ENCODE results near the gene PKLR.
"Not testable (repeated sequence)": the region's sequence is repeated elsewhere in the genome, so short reads cannot be mapped to it uniquely, and the experiment has no call there.

Gene PKLR

GRCh38 chr1:155301342-155301841 lies at the start of gene PKLR:
TSS of gene PKLR (minus strand) at chr1:155301438. CDS start at chr1:155301395, 43 bp downstream.
- no peak for DNase-seq

DNA sequence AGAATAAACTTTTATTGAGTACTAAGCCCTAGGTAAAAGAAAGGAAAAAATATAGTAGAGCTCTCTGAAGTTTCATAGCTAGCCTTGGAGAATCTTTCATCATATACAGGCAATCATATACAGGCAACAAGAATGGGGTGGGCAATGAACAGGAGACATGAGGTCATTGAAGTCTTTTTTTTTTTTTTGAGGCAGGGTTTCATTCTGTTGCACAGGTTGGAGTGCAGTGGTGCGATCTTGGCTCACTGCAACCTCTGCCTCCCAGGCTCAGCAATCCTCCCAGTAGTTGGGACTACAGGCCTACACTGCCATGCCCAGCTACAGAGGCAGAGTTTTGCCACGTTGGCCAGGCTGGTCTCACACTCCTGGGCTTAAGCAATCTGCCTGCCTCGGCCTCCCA lies 41.6 kb upstream of the PKLR start:
- DNase-seq = no peak

DNA sequence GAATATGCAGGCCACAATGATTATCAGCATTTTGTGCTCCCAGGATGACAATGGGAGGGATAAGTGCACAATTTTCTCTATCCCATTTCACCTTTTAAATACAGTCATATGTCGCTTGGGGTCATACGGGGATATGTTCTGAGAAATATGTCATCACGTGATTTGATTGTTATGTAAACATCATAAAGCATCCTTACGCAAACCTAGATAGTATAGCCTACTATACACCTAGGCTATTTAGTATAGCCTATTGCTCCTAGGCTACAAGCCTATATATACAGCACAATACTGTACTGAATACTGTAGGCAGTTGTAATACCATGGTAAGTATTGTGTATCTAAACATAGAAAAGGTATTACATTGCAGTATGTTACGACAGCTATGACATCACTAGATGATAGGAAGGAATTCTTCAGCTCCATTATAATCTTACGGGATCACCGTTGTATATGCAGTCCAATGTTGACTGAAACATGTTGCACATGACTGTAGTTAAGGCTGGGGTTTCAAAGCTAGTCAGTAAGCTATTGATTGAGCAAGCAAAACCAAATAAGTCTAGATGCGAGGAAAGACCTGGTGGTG lies 38.4 kb upstream of the PKLR start:
- no peak for DNase-seq

- no peak for DNase-seq
Observed at GRCh38 chr1:155334962-155335361, 33.7 kb upstream of the PKLR start.

DNA sequence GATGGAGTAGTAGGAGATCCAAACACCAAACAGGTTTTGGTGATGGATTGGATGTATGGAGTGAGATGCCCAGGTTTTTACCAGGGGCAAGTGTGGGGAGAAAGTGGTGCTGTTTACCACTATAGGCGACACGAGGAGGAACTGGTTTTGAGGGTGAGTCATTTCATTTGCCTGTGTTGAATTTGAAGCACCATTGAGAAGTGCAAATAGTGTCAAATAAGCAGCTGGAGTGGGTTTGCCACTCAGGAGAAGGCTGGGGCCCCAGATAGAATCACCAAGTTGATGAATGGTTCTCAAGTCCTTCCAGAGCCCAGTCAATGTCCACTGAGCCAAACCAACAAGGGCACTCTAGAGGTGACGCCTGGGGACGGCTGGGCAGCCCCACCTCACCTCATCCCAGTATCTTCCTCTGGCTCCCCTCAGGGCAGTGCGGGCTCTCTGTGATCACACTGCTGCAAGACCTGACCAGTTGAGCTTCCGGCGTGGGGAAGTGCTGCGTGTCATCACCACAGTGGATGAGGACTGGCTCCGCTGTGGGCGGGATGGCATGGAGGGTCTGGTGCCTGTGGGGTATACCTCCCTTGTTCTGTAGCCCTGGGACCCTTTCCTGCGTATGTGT lies 28.9 kb upstream of the PKLR start:
- no peak for DNase-seq

GRCh38 chr1:155328856-155329255 lies 27.6 kb upstream of the PKLR start:
- DNase-seq = not testable (repeated sequence)

GRCh38 chr1:155327981-155328380 lies 26.7 kb upstream of the PKLR start:
- DNase-seq = no peak

GRCh38 chr1:155326631-155327037 lies 25.4 kb upstream of the PKLR start:
- DNase-seq = no peak

DNA sequence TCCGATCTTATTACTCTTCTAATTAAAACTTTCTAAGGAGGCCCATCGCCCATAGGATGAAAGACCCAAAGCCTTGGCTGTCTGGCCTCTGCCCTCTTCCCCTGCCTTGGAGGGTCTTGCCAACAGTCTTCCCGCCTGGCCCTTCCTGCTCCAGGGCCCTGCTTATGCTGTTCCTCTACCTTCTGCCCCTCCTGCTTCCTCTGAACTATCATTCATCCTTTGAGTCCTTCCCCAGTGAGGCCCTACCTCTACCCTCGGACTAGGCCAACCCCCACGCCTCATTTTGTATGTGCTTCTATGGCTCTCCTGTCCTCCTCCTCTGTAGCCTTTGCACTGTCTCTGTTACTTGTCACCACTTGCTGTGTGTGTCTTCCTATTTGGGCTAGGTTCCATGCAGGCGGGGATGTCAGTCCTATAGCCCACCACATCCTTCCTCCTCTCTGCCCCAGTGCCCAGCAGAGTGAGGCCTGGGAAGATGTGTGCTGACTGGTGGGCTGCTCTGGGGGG lies 24.8 kb upstream of the PKLR start:
- DNase-seq = no peak

DNA sequence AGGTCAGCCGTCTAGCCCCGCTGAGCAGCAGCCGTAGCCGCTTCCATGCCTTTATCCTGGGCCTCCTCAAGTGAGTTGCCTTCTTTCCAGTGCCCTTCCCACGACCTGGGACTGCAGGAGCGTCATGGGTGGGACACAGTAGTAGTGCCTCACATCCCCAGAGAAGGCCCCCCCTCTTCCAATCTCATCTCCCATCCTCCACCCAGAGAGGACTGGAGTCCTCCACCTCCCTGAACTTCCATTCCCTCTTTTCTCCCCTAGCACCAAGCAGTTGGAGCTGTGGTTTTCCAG lies 24.3 kb upstream of the PKLR start:
- DNase-seq = no peak

- DNase-seq = peak; percentile 74
Observed at GRCh38 chr1:155324717-155325602, 23.7 kb upstream of the PKLR start.

DNA sequence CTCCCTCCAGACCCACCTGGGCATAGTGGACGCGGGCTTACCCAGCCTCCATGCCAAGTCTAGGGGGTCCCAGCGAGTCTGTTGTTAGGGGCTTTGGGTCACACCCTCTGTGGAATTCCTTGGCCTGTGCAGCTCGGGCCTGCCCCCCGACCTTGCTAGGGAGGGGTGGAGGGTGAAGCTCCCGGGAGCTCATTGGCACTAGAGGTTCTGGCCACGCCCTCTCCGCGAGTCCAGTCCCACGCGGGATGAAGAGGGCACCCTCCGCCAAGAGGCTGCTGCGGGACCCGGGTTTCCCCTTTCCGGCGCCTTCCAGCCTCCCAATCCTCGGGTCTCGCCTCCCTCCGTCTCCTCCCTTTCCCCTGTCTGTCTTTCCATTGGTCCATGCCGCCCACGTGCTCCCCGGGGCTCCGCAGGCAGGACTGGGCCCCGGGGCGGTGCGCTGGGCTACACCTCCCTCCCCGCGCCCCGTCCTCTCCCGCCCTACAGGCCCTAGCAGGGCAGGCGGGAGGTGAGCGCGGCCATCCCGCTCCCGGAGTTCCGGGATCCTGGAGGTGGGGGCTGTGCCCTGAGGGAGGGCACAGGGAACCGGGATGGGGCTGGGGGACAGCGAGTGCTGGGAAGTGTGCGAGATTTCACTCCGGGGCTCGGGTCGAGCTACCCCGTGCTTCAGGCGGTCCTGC lies 22.9 kb upstream of the PKLR start:
- DNase-seq = peak; percentile 95

GRCh38 chr1:155323729-155324036 lies 22.4 kb upstream of the PKLR start:
- peak; percentile 84 for DNase-seq

DNA sequence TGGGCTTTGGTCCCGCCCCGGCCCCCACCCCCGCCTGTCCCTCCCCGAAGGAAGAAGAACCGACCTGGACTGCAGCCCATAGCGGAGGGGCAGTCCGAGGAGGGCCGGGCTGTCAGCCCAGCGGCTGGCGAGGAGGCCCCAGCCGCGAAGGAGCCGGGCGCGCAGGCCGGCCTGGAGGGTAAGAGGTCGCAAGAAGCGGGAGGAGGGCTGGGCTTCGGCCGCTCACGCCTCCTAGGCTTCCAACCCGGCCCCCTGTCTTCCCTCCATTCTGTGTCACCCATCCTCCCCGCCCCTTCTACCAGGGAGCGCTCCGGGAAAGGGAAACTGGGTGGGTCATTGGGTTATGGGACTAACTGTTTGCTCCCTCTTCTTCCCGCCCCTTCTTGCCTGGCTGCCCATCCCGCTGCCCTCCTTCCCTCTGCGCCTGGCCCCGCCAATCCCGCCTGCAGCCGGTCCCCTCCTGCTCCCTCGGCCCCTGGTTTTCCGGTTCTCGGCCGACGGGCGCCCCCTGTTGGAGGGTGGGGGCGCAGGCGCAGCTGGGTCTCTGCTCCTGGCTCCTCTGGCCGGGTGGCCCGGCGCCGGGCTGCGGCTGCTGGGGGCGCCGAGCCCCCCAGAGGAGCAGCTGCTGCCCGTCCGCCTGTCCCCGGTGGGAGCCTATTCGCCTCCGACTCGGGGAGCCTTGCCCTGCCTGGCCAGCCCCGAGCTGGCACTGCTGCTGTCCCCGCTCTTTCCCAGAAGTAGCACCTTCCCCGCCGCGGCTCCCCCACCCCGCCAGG lies 21.9 kb upstream of the PKLR start:
- DNase-seq = peak; percentile 94

GRCh38 chr1:155322571-155322952 lies 21.3 kb upstream of the PKLR start:
- peak; percentile 44 for DNase-seq

GRCh38 chr1:155321639-155322503 lies 20.6 kb upstream of the PKLR start:
- peak; percentile 40 for DNase-seq

- peak; percentile 58 for DNase-seq
Observed at GRCh38 chr1:155320661-155321617, 19.7 kb upstream of the PKLR start, which contains the start of gene RUSC1. TSS of gene RUSC1 (plus strand) at chr1:155320894. CDS start at chr1:155321774, 880 bp downstream.

- no peak for DNase-seq
Observed at GRCh38 chr1:155320252-155320651, 19.0 kb upstream of the PKLR start.

GRCh38 chr1:155319536-155319935 lies 18.3 kb upstream of the PKLR start:
- no peak for DNase-seq

GRCh38 chr1:155318082-155318481 lies 16.8 kb upstream of the PKLR start:
- DNase-seq = no peak

Measured in NCI-H146 (cell line).